HG02870 (cell line): ENCODE data around the gene VAV3.

Experiments
- ATAC-seq: cut with Tn5 transposase; IDR thresholded peaks from one replicate; pipeline ENCODE4 v1.9.1; 2021; ENCODE audit warnings: mild to moderate bottlenecking, moderate library complexity; ENCODE audit not compliant: unreplicated experiment

The VAV3 gene

DNA sequence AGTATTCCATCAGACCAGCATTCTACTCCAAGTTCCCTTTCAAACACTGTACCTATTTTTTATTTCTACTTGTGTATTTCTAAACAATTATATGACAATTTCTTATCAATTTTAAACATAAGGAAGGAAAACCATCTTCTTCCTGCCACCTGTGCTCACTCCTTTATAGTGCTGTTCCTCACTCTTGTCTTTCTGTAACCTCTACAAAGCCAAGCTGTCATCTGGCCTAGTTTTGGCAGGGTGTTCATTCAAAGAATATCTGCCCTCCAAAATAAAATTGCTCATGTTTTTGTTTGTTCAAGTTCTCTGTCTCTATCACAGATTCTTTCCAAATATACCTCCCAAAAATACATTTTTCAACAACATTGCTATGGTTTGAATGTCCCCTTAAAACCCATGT lies 360.2 kb downstream of the VAV3 start:
- no peak for ATAC-seq

DNA sequence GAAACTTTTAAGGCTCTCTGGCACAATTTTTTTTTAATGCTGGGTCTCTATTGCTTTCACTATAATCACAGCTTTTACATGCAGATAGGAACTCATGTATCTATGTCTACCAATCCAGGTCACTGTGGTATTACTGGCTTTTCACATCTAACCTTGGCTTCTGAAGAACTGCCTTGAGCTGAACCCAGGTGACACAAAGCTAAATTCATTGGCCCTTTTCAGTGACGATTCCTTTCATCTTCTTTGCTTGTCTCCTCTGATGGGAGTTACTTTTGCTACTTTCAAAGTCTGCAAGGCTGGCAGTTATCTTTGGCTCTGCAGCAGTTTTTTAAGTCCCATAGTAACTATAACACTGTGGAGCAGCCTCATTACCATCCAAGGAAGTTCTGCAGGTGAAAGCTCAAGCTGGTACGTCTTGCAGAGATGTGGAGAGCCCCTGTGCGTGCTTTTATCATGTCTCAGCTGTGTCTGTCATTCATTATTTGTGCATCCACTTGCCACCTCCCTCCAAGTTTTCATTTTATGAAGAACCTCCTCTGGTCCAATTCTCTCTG lies 364.3 kb downstream of the VAV3 start:
- no peak for ATAC-seq

DNA sequence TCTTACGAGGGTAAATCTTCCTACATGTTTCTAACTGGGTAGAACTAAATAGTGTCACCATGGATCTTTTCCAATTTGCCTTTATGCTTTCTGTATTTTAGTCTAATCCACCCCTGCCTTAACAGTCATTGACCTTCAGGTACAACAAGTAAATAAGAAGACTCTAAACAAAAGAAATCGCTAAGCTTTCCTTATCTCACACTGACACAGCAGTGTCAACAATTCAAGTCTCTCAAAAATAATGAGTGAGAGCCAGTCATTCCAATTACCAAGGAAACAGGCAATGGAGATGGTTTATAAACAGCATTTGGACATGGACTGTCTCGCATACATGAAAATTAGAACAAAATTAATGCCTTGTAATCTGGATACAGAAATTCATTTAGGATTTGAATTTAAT lies 365.8 kb downstream of the VAV3 start:
- ATAC-seq: no peak

DNA sequence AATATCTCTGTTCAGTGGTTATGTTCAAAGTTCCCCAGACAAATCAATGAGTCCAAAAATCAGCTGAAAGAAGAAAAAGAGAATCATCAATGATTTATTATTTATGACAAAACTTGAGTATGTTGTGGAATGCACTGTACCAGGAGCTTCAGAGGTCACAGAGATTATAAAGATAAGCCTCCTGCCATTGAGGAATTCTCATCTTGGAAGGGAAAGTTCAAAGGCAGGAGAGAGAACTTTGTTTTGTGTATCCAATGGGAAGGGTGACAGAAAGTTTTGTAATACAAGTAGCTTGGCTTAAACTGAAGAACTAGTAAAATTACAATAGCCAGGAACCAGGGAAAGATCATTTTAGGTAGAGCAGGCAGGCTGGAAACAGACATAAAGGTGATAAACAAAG lies 367.7 kb downstream of the VAV3 start:
- ATAC-seq: no peak

DNA sequence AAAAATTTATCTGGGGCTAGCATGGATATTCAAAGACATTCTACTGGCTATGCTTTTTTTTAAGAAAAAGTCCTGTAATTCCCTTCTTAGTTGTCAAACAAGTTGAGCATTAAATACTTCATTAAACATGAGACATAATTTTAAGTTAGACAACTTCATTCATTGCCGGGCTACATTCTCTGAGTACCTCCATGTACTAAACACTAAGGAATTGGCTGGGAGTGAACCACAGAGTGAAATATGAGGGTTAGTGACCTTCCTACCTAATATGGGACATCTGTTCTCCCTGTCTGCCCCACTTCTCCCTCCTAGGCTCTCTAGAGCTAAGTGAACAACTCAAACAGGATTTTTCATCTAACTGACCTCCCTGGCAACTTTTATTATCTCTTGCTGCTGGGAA lies 370.4 kb downstream of the VAV3 start:
- no peak for ATAC-seq

DNA sequence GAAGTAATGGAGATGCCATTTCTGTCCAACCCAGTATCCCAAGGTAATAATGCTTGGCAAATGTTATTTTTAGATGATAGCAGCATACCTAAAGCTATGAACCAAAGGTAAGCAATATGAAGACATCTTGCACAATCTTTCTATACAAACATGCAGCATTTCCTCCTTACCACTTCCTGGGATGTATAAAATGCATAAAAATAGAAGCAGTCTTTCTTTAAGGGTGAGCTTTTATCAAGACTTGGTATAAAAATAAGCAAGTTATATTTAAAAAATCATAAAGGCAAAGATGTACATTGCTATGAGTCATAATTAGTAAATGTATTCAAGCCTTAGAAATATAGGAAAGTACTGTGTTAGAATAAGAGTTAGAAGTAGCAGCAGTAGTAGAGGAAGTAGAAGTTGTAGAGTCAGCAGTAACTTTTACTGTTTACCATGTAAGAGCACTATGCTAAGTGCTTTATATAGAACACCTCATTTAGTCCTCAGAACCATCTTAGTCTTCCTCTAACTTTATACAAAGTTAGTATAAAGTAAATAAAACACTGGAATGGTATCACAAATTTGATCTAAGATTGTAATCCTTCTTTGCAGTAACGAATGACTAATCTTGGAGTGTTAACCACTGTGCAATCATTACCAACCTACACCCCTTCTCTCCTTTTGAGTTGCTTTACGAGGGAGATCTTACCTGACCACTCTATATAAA lies 371.3 kb downstream of the VAV3 start:
- no peak for ATAC-seq

DNA sequence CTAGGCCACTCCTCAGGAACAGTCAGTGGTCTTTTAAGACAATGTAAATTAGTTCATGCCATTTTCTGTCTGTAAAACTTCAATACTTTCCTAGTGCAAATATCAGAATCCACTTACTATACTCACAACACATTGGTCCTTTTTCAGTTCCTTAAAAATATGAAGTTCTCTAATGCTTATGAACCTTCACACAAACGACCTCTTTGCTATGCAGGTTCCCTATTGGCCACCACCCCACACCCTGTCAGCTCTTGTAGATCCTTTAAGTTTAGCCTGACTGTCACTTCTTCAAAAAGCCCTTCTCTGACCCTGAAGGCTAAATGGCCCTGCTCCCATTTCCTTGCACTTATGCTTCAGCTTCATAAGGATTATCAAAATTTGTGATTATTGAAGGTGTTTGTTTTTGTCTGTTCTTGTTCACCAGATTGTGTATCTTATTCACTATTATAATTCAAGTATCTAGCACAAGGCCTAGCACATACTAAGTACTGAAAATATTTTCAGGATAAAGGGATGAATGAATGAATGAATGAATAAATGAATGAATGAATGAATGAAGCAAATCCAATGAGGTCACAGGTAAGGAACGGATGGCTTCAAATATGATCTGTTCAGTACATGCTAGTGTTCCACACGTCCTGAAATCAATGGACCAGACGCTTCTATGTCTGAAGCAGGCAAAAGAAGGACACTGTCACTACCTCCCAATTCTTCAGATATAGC lies 373.9 kb downstream of the VAV3 start:
- ATAC-seq: peak; percentile 88

DNA sequence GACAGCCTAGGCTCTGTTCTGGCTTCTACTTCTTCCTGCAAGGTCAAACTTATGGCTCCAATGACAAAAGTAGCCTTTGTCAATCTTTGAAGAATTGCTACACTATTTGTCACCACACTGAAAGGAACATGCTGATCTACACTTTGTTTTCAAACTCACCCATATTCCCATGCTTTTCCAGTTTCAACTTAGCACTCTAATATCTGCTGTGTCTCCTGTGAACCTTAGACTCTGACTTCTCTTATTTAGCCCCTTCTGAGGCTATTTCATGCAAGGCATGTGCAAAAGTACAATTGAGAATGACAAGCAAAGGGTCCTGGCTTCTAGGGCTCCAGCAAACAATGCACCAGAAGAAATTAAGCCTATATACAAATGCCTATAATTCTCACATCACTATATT lies 374.9 kb downstream of the VAV3 start:
- ATAC-seq: no peak

DNA sequence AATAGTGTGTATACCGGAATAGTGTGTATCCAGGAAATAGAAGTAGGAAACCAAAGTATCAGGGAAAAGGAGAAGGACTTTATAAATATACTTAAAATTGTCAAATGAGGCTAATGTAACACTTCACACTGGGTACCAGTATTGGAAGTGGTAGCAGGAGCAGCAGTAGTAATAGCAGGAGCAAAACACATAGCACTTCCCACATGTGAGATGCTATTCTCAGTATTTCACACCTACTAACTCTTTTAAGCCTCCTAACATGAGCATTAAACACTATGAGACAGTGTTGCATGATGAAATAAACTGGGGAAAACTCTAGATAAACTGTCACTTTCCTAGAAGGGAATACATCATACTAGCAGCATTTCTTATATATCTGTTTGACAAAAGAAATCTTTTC lies 376.7 kb downstream of the VAV3 start:
- ATAC-seq: no peak

DNA sequence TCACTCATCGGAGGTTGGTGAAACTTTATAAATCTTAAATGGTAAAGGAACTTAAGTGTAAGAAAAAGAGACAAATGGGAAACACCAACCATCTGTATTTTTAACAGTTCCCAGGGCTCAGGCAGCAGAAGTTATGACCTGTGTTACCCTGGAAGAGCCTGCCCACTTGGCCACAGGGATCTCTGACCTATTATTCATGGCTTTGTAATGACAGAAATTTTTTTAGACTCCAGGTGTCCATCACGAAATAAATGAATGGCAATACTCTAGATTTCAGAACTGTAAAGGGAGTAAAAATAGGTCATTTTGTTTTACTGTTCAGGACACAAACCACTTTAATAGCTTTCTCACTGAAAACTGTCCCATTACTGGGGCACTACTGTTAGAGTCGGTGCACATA lies 389.8 kb downstream of the VAV3 start:
- no peak for ATAC-seq

DNA sequence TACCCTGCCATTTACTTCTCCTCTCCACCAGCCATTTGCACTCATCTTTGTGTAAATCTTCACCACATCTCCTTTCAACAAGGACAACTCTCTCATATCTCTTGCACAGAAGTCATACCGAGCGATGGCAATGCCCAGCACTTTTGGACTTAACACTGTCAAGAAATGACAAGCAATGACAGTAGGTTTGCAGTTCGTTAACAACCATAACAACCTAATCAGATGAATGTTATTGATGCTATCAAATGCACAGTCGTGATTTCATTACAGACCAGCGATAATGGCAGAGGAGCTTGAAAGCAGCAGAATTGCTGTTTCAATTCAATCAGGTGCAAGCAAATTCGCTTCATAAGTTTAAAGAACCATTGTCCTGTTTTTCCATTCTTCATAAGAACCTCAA lies 390.9 kb downstream of the VAV3 start:
- ATAC-seq: no peak

DNA sequence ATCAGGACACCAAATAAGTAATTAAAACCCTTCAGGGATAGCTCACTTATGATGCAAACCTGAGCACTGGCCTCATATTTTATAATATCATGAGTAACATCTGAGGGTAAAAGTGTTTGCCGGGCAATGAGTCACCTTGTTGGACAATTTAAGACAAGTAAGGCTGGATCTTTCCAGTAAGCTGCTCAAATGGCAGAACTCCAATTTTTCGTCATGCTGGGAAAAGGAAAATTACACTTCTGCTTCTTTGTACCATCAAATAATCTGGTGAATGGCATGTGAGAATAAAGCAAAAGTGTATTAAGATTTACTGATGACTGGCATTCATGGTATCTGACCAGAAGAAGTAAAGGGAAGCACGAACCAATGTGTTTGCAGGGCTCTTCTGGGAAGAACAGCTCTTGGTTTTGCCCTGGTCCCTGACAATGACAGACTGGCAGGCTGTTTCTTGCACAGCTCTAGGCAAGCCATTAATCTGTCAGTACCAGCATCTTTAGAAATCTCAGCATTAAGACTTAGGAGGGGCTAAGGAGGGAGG lies 392.2 kb downstream of the VAV3 start:
- no peak for ATAC-seq

DNA sequence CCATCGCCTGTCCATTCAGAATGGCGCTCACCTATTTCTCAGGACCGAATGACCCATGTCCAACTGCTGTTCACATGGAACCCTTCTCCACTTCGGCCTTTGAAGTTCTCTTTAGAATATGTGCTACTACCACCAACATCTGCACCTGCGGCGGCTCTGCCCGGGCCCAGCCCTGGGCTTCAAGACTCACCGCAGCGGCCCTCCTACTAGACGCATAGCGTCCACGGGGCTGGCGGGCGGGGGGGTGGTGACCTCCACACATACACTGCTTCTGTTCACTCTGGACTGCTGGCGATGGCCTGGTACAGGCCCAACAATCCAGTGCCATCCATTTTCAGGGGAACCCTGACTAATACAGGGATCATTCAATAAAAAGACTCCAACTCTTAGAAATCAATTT lies 394.2 kb downstream of the VAV3 start:
- no peak for ATAC-seq

DNA sequence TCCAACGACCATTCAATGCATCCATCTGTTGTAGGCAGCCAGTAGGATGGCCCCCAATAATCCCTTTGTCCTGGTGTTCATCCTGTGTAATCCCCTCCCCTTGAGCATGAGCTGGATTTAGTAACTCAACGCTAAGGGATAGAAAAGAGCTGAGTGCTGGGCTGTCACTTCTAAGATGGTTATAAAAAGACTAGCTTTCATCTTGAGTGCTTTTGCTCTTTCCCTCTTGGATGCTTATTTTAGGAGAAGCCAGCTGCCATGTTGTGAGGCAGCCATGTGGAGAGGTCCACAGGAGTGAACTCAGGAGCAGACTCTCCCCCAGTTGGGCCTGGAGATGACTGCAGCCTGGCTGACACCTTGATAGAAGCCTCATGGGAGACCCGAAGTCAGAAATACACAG lies 401.5 kb downstream of the VAV3 start:
- ATAC-seq: no peak

DNA sequence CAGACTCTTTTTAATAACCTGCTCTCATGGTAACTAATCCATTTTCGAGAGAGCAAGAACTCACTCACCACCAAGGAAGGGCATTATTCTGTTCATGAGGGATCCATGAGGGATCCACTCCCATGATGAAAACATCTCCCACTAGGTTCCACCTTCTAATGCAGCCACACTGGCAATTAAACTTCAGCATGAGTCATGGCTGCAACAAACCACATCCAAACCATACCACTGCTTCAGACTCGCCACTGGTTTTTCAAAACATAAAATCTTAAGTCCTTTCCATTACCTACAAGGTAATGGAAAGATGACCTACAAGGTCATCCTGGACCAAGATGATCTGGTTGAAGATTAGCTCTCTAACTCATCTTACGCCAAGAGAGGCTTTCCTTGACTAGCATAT lies 405.1 kb downstream of the VAV3 start:
- no peak for ATAC-seq

DNA sequence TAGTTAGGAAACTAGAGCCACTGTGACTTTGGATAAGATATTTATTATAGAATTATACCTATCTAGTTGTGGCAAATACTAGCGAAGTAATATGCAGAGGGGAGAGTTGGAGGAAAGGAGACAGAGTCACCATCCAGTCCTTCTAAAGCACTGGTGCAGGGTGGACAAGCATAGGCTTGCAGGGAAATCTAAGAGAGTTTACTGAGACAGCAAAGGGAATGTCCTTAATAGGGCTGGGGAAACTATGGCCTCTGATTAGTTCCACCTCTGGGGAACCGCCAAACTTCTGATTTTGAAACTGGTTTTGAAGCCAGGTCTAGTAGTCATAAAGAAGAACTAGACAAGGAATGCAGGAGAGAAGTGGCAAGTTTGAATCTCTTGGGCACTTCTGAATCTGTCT lies 407.9 kb downstream of the VAV3 start:
- no peak for ATAC-seq

DNA sequence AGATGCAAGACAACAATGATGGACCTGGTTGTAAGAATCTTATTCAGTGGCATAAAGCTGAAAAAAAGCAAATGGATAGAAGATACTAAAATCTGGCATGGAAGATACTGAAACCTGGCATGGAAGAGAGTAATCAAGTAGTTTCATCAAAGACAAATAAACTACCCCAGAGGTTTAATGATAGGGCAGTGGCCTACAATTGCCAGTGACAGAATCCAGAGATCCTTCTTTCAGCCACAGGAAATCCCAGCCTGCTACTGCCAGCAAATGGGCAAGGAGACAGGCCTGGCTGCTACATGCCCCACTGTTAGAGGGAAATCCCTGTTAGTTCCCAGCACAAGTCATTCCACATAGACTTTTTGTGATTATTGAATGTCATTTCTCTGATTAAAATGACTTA lies 409.4 kb downstream of the VAV3 start:
- ATAC-seq: no peak

DNA sequence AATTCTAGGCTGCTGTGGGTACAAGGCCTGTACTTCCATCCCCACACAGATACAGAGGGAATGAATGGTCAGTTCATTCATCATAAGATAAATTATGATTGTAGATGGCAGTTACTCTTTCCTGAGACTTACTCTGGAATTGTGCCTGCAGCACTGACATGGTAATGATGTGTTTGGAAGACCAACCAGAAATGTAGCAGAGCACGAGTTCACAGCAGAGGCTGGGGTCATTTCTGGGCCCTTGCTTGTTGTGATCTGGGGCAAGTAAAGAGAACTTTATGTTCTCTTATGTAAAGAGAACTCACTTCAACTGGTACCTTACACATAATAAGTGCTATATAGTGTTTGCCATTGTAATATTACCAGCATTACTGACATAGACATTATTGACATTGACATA lies 412.2 kb downstream of the VAV3 start:
- ATAC-seq: no peak

DNA sequence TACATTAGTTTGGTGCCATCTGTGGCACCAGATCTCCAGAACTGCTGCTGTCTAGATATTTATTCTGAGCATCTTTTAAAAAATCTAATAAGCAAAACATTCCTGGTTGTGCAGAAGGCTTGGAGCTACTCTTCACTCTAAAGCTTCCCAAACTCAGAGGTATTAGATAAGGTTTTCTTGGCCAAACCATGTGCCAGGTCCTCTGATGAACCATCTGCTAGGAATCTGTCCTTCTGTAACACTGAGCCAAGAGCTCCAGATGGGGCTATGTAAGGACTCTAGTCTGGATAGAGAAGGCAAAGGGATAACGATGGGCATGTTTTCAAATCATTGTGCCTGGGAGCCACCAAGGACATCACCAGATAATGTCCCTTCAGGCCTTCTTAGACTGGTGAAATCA lies 413.5 kb downstream of the VAV3 start:
- ATAC-seq: no peak

DNA sequence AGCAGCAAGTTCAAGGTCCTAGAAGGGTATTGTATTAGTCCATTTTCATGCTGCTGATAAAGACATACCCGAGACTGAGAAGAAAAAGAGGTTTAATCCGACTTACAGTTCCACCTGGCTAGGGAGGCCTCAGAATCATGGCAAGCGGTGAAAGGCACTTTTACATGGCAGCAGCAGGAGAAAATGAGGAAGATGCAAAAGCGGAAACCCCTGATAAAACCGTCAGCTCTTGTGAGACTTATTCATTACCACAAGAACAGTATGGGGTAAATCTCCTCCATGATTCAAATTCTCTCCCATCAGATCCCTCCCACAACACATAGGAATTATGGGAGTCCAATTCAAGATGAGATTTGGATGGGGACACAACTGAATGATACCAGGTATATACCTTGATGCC lies 414.6 kb downstream of the VAV3 start:
- no peak for ATAC-seq

DNA sequence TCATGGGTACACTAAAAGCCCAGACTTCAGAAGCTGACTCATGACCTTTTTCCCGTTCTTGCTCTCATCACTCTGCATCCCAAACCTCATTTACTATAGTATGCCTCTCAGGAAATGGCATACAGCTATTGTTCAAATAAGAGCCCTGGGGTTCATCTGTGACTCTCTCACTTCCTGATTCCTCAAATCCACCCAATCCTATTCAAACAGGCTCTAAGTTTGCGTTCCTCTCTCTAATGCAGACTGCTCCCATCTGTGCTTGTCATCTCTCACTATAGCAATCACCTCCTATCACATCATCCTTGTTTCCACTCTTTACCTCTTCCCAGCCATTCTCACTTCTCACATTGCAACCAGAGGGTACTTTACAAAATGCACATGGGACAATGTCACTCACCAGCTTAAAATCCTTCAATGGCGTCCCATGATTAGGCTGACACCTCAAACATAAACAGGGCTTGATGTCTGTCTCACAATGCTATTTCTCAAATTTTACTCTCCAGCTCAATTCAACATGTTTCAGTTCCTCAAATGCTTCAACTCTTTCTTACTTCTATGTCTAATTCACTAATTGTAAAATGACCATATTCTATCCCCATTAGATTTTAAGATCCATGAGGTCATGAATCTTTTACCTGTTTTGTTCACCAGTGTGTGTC lies 415.7 kb downstream of the VAV3 start:
- ATAC-seq: peak; percentile 80

DNA sequence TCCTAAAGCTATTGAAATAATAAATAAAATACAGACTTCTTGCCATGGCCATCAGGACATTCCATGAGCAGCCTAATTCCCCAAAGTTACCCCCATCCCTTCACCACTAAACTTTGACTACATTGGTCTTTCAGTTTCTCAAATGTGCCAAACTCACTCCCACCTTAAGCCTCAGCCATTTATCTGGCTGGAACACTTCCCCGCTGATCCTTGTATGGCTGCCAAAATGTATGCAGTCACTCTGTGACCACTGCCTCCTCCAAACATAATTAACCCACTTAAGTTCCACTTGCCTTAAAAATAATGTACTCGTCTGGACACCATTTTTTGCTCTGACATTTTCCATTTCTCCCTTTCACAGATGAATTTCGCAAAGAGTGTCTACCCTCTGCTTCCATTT lies 416.7 kb downstream of the VAV3 start:
- ATAC-seq: no peak
